ENCODE results near the gene OR10H3. TPM values are rescaled to one million over a fixed set of nuclear protein-coding genes. Genes with fewer than 3 reads are reported as not detected.
A peak's percentile ranks its signal among the peaks of the same experiment; 100 is the strongest.
"Not testable (repeated sequence)": the region's sequence is repeated elsewhere in the genome, so short reads cannot be mapped to it uniquely, and the experiment has no call there.

Gene OR10H3
- total RNA-seq, 2 donors from 2014 or later: not detected

DNA sequence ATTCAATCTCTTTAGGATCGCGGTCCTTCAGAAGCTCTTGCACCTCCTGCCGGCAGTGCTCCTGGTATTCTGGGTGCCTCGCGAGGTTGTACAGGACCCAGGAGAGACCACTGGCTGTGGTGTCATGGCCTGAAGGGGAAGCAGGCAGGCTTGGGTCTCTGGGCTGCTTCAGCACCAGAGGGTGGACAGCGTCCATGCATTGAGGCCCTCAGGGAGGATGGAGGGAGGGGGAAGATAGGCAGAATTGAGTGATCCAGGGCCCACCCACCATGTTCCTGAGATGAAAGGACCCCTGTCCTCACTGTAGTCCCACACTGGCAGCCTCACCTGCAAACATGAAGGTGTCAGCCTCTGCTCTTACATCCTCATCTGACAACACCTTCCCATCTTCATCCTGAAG lies 31.8 kb downstream of the OR10H3 start:
- H3K9me3 ChIP-seq: peaks cover 0 to 5% of the 10 kb centered on the region in 2 donors
- TF ChIP-seq, protein P1, sequence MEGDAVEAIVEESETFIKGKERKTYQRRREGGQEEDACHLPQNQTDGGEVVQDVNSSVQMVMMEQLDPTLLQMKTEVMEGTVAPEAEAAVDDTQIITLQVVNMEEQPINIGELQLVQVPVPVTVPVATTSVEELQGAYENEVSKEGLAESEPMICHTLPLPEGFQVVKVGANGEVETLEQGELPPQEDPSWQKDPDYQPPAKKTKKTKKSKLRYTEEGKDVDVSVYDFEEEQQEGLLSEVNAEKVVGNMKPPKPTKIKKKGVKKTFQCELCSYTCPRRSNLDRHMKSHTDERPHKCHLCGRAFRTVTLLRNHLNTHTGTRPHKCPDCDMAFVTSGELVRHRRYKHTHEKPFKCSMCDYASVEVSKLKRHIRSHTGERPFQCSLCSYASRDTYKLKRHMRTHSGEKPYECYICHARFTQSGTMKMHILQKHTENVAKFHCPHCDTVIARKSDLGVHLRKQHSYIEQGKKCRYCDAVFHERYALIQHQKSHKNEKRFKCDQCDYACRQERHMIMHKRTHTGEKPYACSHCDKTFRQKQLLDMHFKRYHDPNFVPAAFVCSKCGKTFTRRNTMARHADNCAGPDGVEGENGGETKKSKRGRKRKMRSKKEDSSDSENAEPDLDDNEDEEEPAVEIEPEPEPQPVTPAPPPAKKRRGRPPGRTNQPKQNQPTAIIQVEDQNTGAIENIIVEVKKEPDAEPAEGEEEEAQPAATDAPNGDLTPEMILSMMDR (IDR thresholded peaks at IDR 0.05): no peak
- no peak overlapping the region for H3K27ac ChIP-seq
- no peaks in the 10 kb centered on the region for H3K27me3 ChIP-seq
- H3K4me3 ChIP-seq: no peak overlapping the region
- H3K36me3 ChIP-seq: no peaks in the 10 kb centered on the region
- no peaks in the 10 kb centered on the region for H3K4me1 ChIP-seq
- DNase-seq (ENCODE audit: low spot score): no peak

DNA sequence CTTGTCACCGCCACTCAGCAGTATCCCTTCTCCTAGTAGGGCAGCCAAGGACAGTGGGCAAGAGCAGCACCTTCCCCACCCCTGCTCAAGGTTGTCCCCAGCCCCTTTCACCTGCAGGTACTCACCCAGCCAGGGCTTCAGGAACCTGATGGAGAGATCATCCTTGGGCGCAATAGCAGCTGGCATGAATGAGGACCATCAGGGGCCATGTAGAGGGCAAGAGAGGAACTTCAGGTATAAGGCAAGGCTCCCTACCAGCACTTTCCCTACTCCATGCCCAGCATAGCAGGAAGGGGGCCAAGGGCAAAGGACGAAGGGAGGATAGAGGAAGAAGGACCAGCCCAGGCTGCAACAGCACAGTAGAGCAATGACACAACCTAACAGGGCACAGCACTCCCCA lies 36.4 kb downstream of the OR10H3 start:
- H3K9me3 ChIP-seq; H3K4me3 ChIP-seq; H3K27me3 ChIP-seq; H3K36me3 ChIP-seq; H3K4me1 ChIP-seq; H3K27ac ChIP-seq; DNase-seq (ENCODE audit: low spot score): not testable (repeated sequence)

DNA sequence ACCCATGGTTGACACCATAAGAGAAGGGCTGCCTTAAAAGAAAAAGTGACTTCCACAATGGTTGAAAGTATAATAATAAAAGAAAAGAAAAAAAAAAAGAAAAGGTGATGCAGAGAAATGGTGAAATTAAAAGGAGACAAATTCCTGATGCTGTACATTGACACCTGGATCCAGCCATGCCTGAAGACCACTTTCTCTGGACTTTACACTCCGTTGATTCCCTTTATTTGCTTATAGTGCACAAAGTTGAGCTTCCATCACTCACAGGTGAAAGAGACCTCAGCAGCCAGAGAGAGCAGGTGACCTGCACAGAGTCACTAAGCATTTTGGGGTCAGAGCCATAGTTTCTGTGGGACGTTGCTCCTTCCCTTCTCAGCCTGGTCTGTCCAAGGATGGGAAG lies 37.5 kb downstream of the OR10H3 start:
- Histone ChIP-seq H3K4me3 (no peak overlapping the region), H3K36me3 (no peaks in the 10 kb centered on the region), H3K4me1 (peaks cover 0 to 9% of the 10 kb centered on the region in 2 donors), H3K9me3 (no peaks in the 10 kb centered on the region), H3K27me3 (no peaks in the 10 kb centered on the region), H3K27ac (no peak overlapping the region)
- DNase-seq (ENCODE audit: low spot score): no peak
- TF ChIP-seq, protein P1 (IDR thresholded peaks at IDR 0.05): no peak

DNA sequence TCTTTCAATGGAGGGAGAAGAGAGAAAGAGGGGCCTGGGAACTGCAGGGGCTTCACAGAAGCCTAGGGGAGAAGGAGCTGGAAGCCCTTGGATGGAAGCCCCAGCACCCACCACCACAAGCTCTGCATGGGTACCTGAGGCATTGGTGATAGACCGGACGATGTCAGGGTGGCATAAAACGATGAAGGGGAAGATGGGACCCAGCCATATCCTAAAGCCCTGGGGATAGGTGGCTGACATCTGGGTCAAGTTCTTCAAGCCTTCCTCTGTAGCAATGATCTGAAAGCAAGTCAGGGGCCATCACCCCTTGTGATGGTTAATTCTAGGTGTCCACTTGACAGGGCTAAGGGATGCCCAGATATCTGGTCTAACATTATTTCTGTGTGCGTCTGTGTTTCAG lies 38.5 kb downstream of the OR10H3 start:
- H3K9me3 ChIP-seq: no peaks in the 10 kb centered on the region
- H3K36me3 ChIP-seq: no peaks in the 10 kb centered on the region
- peaks cover 0 to 16% of the 10 kb centered on the region in 2 donors for H3K4me1 ChIP-seq
- no peak for DNase-seq (ENCODE audit: low spot score)
- H3K27ac ChIP-seq: no peak overlapping the region
- H3K27me3 ChIP-seq: no peaks in the 10 kb centered on the region
- no peak overlapping the region for H3K4me3 ChIP-seq
- TF ChIP-seq, protein P1 (IDR thresholded peaks at IDR 0.05): no peak

DNA sequence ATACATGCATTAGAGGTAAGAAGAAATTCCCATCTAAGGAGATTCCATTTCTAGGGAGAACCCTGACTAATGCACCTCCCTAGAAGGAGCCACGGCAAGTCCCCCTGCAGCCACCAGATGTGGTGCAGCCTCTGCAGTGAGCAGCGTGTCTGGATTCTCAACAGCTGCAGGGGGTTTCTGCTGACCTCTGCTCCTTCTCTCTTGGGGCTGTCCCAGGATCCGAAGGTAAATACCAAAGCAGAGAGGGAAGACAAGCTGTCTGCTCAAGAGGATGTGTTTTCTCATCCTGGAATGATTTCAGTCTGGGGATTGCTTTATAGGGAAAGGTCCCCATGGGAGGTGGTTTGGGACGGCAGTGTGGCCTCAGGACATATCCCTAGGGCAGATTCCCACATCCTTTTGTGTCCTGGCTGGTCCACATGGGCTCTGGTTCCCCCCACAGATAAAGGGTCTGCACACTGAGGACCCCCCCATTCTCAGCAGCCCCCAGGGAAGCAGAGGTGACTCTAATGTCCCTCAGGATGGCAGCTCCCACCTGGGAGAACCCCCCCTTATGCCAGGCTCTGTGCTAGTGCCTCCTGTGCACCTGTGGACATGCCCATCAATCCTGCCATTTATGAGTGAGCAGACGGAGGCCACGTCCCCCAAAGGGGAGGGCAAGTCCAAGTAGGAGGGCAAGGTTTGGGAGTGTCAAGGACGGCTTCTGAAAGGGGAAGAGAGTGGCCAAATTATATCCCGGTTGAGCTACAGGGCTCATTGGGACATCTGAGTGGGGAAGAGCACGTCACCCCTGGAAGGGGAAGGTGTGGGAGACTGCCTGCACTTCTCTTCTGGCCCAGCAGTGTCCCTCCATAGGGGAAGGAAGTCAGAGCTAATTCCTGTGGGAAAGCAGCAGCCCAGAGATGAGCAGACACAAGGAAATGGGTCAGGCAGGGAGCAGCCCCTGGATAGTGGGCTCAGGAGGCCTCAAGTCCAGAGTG lies 39.5 kb downstream of the OR10H3 start:
- Histone ChIP-seq H3K27ac (no peak overlapping the region), H3K27me3 (no peaks in the 10 kb centered on the region), H3K36me3 (no peaks in the 10 kb centered on the region), H3K9me3 (no peaks in the 10 kb centered on the region), H3K4me1 (peaks cover 0 to 16% of the 10 kb centered on the region in 2 donors), H3K4me3 (no peak overlapping the region)
- TF ChIP-seq, protein P1 (IDR thresholded peaks at IDR 0.05): no peak
- DNase-seq (ENCODE audit: low spot score): no peak

DNA sequence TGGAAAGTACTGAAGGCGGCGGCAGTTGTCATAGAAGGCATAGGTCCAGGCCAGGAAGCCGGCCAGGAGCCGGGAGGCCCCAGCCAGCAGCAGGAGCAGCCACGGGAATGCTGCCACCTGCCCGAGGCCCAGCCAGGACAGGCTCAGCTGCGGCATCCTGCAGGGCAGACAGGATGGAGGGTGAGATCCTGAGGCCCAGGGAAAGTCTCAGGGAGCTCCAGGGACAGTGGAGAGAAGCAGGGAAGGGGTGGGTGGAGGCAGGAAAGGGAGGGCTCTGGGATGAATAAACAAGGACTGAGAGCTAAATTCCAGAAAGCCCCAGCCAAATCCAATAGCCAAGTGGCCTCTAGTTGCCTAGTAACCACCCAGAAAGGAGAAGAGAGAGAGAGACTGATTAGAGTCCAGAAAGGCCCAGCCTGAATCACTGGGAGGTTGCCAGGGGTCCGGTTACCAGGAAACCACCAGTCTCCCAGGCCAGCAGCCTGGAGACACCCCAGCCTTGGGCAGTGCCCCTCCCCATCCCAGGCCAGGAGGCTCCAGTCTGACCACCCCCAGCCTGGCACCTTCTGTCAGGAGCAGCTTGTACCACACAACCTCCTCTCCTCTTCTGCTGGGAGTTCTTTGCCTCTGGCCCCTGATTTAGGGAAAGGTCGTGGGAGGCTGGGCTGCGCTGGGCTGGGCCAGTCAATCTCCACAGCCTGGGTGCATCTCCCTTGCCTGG lies 42.1 kb downstream of the OR10H3 start:
- no peaks in the 10 kb centered on the region for H3K9me3 ChIP-seq
- peak overlapping the region in 1 of 2 donors; percentile 27 for H3K4me3 ChIP-seq

More for the DNA sequence above, 42.1 kb downstream of the OR10H3 start:
- peak; percentile 82 for DNase-seq (ENCODE audit: low spot score)
- TF ChIP-seq, protein P1 (IDR thresholded peaks at IDR 0.05): no peak
- peaks cover 0 to 16% of the 10 kb centered on the region in 2 donors for H3K4me1 ChIP-seq
- no peaks in the 10 kb centered on the region for H3K27me3 ChIP-seq
- H3K36me3 ChIP-seq: no peaks in the 10 kb centered on the region
- H3K27ac ChIP-seq: peak overlapping the region; percentile 39 to 73

Measured in right atrium auricular region (tissue), 2 donors.